K562 (cell line): ENCODE data around the gene TRPC4AP. TPM values are rescaled to one million over a fixed set of nuclear protein-coding genes. Genes with fewer than 3 reads are reported as not detected.

ENCODE experiments used
- DMBX1 ChIP-seq: fragments of 250-450 bp; sonication (Bioruptor Pico); IDR thresholded peaks from 2 replicates; pipeline ENCODE4 v1.8.0; 2022; ENCODE audit warnings: inconsistent platforms, mild to moderate bottlenecking, moderate library complexity, borderline replicate concordance
- ETV1 ChIP-seq: fragments of 450-650 bp; conservative IDR thresholded peaks from 2 replicates; pipeline ENCODE4 v1.6.1; 2016; ENCODE audit warnings: missing genetic modification characterization, control low read depth, low read depth, missing compliant biosample characterization
- GATAD2A ChIP-seq: fragments of 450-650 bp; IDR thresholded peaks from 2 replicates; pipeline ENCODE4 v1.6.1; 2017
- KAT2B ChIP-seq: IDR thresholded peaks from one replicate; pipeline ENCODE4 v1.6.1; 2012; ENCODE audit warnings: low read depth, mild to moderate bottlenecking, control low read depth, inconsistent platforms, low read length, moderate library complexity
- MCM3 ChIP-seq: fragments of 450-650 bp; IDR thresholded peaks from 2 replicates; pipeline ENCODE4 v1.6.1; 2016
- RNF219 ChIP-seq: fragments of 250-450 bp; sonication (Bioruptor Pico); IDR thresholded peaks from 2 replicates; pipeline ENCODE4 v1.5.0; 2022; ENCODE audit warnings: mild to moderate bottlenecking
- SRSF3 ChIP-seq: fragments of 200-400 bp; formaldehyde crosslinking; IDR thresholded peaks from 2 replicates; pipeline ENCODE4 v1.6.1; 2016; ENCODE audit warnings: mild to moderate bottlenecking, low read length, moderate library complexity; ENCODE audit not compliant: insufficient read depth
- ZBTB17 ChIP-seq: fragments of 450-650 bp; formaldehyde crosslinking; IDR thresholded peaks from 2 replicates; pipeline ENCODE4 v1.4.0; 2020; ENCODE audit warnings: mild to moderate bottlenecking
- ZNF431 ChIP-seq: sonication (generic); formaldehyde crosslinking; IDR thresholded peaks from 2 replicates; pipeline ENCODE4 v1.8.0; 2022; ENCODE audit warnings: mild to moderate bottlenecking, missing genetic modification reagents
- ZNF592 ChIP-seq: fragments of 450-650 bp; IDR thresholded peaks from 2 replicates; pipeline ENCODE4 v1.6.1; 2017; ENCODE audit warnings: antibody characterized with exemption, mild to moderate bottlenecking
- polyA plus RNA-seq, 8 experiments: library from polyadenylated mRNA; depleted of rRNA in 4 of 8; stranded (reverse) in 5 of 8; unstranded in 3 of 8; fragments of >200 nt; fragmentation: Nextera tagmentation in 2 of 8; fragmentation: Illumina TruSeq in 1 of 8; extraction: Ambion mirVana in 2 of 8; extraction: Trizol in 1 of 8; gene quantifications; 2 replicates each; pipeline versions ENCODE4 v1.2.1 to v1.2.3, GENCODE V29; 2011 to 2014; ENCODE audit warnings: inconsistent platforms in 1 of 8, missing spikeins in 1 of 8
- total RNA-seq, 7 experiments: library from RNA; depleted of rRNA in 6 of 7; stranded (reverse); fragments of >200 nt in 6 of 7; fragmentation: Illumina TruSeq in 2 of 7; extraction: Trizol in 2 of 7; gene quantifications; 2 replicates each; pipeline versions ENCODE4 v1.2.1 to v1.2.3, GENCODE V29; 2011 to 2021; ENCODE audit warnings: low replicate concordance in 1 of 7

The TRPC4AP gene
- total and polyA plus RNA-seq, 9 of the 15 experiments (the other 6 are each of a cell fraction or from before 2014, with no cell fraction given) = 2.3 to 70.3 (median 33.3) TPM

GRCh38 chr20:34956041-34956458, 136.6 kb downstream of the TRPC4AP start (continued):
- TF ChIP-seq ETV1 (0 out of 2 replicates have a peak, but pooled peaks have one; percentile 5), SRSF3 (no peak), ZBTB17 (CRISPR knock-in tag) (peak; percentile 15; the same call in 1 of the 2 replicates), RNF219 (CRISPR knock-in tag) (no peak), MCM3 (no peak), DMBX1 (CRISPR knock-in tag) (0 out of 2 replicates have a peak, but pooled peaks have one; percentile 39), GATAD2A (0 out of 2 replicates have a peak, but pooled peaks have one; percentile 3), ZNF431 (CRISPR knock-in tag) (no peak), KAT2B (no peak), ZNF592 (peak; percentile 85; the same call in 1 of the 2 replicates)
